IgD-negative memory B cell (primary cell): Measurements from ENCODE around the gene PHF5A. TPM values are rescaled to one million over a fixed set of nuclear protein-coding genes. Genes with fewer than 3 reads are reported as not detected.
A peak's percentile ranks its signal among the peaks of the same experiment; 100 is the strongest.

ENCODE experiments used
- H3K27ac Mint-ChIP-seq, 3 donors: one replicate each; pipeline ENCODE4 v1.8.0; 2020 to 2022; ENCODE audit warnings: mild to moderate bottlenecking in 3 of 3, mixed read lengths in 3 of 3, moderate library complexity in 1 of 3
- H3K27me3 Mint-ChIP-seq: one replicate; pipeline ENCODE4 v1.8.0; 2021; ENCODE audit warnings: mixed read lengths
- H3K36me3 Mint-ChIP-seq: one replicate; pipeline ENCODE4 v1.8.0; 2020; ENCODE audit warnings: mild to moderate bottlenecking, mixed read lengths
- H3K4me1 Mint-ChIP-seq, 3 donors: one replicate each; pipeline ENCODE4 v1.8.0; 2020 to 2022; ENCODE audit warnings: mixed read lengths in 3 of 3, mild to moderate bottlenecking in 1 of 3
- H3K4me3 Mint-ChIP-seq, 4 donors: one replicate each; pipeline ENCODE4 v1.8.0; 2020 to 2022; ENCODE audit warnings: mild to moderate bottlenecking in 4 of 4, mixed read lengths in 4 of 4, moderate library complexity in 3 of 4
- H3K9me3 Mint-ChIP-seq, 3 donors: one replicate each; pipeline ENCODE4 v1.8.0; 2020 to 2021; ENCODE audit warnings: mixed read lengths in 3 of 3, mild to moderate bottlenecking in 1 of 3
- polyA plus RNA-seq: library from polyadenylated mRNA; unstranded; fragments of 300-500 nt; fragmentation: Illumina TruSeq; gene quantifications from one replicate; pipeline ENCODE4 v1.2.3, GENCODE V29; 2021

PHF5A gene
- polyA plus RNA-seq, 1 donor from 2014 or later, result 23.8 TPM

DNA sequence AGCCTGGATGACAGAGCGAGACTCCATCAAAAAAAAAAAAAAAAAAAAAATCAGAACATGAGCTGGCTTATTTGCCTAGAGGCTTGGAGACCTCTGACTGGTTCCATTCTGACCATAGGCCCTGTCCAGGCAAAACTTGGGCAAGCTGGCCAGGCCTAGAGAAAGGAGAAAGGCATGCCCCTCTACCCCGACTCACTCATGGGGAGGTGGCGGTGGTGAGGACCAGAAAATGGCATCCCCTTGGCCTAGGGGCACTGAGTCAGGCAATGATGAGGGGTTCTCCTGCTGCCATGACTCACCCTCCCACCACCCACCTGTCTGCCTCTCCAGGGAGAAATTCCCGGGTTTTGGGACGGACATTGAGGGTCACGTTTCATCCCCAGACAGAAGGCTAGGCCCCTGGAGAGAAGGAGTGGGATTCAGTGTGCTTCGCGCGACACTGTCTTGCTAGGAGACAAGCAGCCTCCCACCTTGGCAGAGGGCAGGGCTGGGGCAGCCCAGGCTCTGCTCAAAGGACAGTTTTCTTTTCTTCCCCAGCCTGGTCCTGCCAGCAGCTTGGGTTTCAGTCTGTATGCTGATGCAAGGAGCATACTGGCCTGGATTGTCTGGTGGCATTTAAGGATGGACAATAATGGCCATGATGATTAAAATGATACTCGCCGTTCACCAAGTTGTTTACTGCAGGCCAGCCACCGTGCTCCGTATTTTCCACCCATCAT lies 39.1 kb downstream of the PHF5A start:
- H3K4me1 Mint-ChIP-seq, result peaks cover 10 to 18% (median 12%) of the 10 kb centered on the region in 3 donors
- H3K27me3 Mint-ChIP-seq, result no peaks in the 10 kb centered on the region
- no peaks in the 10 kb centered on the region for H3K9me3 Mint-ChIP-seq
- peaks cover 5% of the 10 kb centered on the region for H3K36me3 Mint-ChIP-seq
- no peak overlapping the region for H3K4me3 Mint-ChIP-seq
- peak overlapping the region in 1 of 3 donors; percentile 47 for H3K27ac Mint-ChIP-seq

DNA sequence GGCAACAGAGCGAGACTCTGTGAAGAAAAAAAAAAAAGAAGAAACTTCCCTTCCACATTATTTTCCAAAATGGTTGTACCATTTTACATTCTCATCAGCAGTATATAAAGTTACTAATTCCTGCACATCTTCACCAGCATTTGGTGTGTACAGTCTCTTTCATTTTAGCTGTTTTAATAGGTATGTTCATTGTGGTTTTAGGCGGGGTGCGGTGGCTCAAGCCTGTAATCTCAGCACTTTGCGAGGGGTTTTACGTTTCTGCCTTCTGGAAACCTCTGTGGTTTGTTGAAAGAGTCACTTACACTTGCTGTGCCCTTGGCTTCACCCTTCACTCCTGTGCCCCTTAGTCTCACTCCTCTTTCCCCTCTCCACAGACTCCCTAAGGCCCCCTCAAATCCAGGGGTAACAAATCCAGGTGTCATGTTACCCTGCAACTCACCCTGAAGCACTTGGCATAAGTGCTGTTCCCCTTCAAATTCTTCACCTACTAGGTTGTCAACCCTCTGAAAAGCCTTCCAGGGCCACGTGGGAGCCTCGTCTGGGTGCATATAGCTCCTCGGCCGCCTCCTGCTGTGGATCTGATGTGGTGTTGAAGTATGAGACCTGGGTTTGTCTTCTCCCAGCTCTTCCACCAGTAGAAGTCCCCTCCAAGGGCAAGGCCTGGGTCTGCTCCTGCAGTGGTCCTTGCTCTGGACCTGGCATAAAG lies 42.7 kb downstream of the PHF5A start:
- H3K36me3 Mint-ChIP-seq, result peaks cover 6% of the 10 kb centered on the region
- peak overlapping the region; percentile 69 to 95 (median 91) for H3K27ac Mint-ChIP-seq
- peak overlapping the region; percentile 42 to 84 (median 56) for H3K4me3 Mint-ChIP-seq
- no peaks in the 10 kb centered on the region for H3K27me3 Mint-ChIP-seq
- H3K9me3 Mint-ChIP-seq, result no peaks in the 10 kb centered on the region
- H3K4me1 Mint-ChIP-seq, result peaks cover 18 to 26% (median 19%) of the 10 kb centered on the region in 3 donors

DNA sequence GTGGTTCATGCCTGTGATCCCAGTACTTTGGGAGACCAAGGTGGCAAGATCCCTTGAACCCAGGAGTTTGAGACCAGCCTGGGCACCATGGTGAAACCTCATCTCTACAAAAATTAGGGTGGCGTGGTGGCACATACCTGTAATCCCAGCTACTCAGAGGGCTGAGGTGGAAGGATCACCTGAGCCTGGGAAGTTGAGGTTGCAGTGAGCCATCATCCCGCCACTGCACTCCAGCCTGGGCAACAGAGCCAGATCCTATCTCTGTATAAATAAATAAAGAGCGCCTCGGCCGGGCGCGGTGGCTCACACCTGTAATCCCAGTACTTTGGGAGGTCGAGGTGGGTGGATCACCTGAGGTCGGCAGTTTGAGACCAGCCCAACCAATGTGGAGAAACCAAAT lies 49.8 kb downstream of the PHF5A start:
- Mint-ChIP-seq H3K27ac (peak overlapping the region in 1 of 3 donors; percentile 42), H3K4me1 (peaks cover 22 to 32% (median 23%) of the 10 kb centered on the region in 3 donors), H3K4me3 (peak overlapping the region in 1 of 4 donors; percentile 35), H3K27me3 (no peaks in the 10 kb centered on the region), H3K36me3 (peaks cover under 1% of the 10 kb centered on the region), H3K9me3 (no peaks in the 10 kb centered on the region)

DNA sequence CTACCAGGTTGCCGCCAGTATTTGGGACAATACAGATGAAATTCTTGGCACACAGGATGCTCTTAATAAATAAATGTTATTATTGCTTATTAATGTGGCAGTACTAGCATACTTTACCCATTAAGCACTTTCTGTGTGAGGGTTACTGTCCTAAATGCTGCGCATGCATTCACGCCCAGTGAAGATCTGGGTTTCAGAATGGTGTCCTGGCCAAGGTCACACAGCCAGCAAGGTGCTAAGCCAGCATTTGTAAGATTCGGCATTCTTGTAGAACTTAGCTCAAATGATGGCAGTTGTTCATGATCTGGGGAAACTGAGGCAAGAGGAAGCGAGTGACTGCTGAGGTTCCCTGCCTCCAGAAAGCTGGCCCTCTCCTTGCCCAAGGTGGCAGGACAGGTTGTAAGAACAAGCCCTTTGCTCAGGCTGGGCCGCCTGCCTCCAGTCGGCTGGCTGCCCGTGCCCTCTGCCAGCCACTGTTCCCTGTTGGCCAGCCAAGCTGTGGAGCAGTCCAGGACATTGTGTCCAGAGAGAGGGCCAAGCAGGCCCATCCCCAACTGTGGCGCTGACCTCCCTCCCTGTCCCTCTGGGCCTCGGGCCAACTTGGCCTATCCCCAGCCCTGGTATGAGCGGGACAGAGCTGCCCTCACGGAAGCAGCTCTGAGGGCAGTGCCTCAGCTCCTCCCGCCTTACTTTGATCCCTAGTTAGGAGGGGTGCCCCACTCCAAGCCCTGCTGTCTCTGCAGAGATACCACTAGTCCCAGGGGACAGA lies 50.7 kb downstream of the PHF5A start:
- no peaks in the 10 kb centered on the region for H3K27me3 Mint-ChIP-seq
- H3K36me3 Mint-ChIP-seq, result no peaks in the 10 kb centered on the region
- H3K27ac Mint-ChIP-seq, result peak overlapping the region in 1 of 3 donors; percentile 10
- no peaks in the 10 kb centered on the region for H3K9me3 Mint-ChIP-seq
- H3K4me1 Mint-ChIP-seq, result peaks cover 19 to 31% (median 21%) of the 10 kb centered on the region in 3 donors
- H3K4me3 Mint-ChIP-seq, result peak overlapping the region in 1 of 4 donors; percentile 35

DNA sequence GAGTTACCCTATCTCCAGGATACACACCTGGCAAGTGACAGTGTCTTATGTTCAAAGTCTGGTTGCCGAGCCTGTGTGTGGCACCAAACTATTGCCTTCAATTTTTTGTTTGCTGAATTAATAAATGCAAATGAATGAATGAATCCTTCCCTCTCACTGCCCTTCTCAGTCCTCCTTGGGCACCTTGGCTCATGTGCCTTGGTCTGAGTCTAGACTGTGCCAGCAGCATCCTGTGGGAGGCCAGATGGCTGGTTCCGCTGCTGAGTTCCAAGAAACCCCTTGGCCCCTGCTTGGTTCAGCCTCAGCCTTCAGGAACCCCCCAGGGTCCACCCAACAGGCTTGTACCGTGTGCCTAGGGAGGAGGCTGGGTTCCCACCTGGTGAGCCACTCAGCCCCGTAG lies 52.9 kb downstream of the PHF5A start:
- H3K27me3 Mint-ChIP-seq, result no peaks in the 10 kb centered on the region
- no peaks in the 10 kb centered on the region for H3K9me3 Mint-ChIP-seq
- peaks cover 26 to 29% (median 27%) of the 10 kb centered on the region in 3 donors for H3K4me1 Mint-ChIP-seq
- H3K4me3 Mint-ChIP-seq, result peak overlapping the region in 3 of 4 donors; percentile 89 to 98 (median 92)
- no peaks in the 10 kb centered on the region for H3K36me3 Mint-ChIP-seq
- peak overlapping the region; percentile 93 to 99 (median 98) for H3K27ac Mint-ChIP-seq

DNA sequence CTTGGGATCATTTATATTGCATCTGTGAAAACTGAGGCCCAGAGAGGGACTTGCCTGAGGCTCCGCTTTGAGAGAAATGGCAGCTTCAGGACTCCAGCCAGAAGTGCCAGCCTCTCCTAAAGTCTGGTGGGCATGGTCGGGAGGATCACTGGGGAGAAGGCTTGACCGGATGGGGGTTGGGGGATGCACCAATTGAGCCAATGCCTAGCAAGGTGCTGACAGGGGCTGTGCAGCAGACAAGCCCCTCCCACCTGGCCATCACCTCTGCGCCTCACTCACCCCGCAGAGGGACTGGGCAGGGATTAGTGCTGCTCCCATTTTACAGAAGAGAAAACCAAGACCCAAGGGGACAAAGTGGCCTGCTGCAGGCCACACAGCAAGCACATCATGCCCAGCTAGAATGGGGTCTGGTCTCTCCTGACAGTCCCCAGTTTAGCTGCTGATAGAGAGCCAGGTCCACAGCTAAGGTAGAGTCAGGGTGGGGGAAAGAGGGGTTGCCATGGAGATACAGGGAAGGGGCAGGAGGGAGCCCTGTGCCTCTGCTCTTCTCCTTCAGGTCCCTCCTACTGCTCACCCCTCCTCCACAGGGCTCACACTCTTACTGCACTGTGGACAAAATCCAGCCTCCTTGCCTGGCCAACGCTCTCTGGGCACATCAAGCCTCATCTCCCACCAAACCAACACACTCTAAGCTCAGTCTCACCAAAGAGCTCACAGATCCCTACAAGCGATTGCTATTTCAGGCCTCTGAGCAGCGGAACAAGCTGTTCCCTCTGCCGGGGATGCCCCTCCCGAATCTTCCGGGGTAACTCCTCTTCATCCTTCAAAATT lies 57.3 kb downstream of the PHF5A start:
- H3K4me1 Mint-ChIP-seq, result peaks cover 26 to 34% (median 31%) of the 10 kb centered on the region in 3 donors

DNA sequence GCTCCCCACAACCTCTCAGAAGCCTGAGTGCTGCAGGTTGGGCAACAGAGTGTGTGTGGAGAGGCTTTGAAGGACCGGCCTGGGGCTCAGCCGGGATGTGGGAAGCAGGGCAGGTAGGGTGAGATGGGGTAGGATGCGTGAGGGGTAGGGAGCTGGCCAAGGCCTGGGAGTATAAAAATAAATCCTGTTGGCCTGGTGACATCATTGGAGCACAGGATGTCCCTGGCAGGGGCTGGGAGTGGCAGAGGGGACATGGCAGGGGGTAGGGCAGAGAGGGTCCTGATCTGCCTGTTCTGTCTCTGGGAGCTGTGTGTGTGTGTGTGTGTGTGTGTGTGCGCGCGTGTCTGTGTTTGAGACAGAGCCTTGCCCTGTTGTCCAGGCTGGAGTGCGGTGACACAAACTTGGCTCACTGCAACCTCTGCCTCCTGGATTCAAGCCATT lies 58.2 kb downstream of the PHF5A start:
- no peaks in the 10 kb centered on the region for H3K27me3 Mint-ChIP-seq
- H3K4me1 Mint-ChIP-seq, result peaks cover 26 to 39% (median 30%) of the 10 kb centered on the region in 3 donors
- peak overlapping the region in 2 of 3 donors; percentile 91 to 93 for H3K27ac Mint-ChIP-seq
- peak overlapping the region in 2 of 4 donors; percentile 22 to 57 for H3K4me3 Mint-ChIP-seq
- no peaks in the 10 kb centered on the region for H3K36me3 Mint-ChIP-seq
- H3K9me3 Mint-ChIP-seq, result no peaks in the 10 kb centered on the region

More for the DNA sequence above, 57.3 kb downstream of the PHF5A start:
- Mint-ChIP-seq H3K9me3 (no peaks in the 10 kb centered on the region), H3K27ac (peak overlapping the region; percentile 91 to 94 (median 93)), H3K4me3 (peak overlapping the region in 3 of 4 donors; percentile 22 to 73 (median 59)), H3K27me3 (no peaks in the 10 kb centered on the region), H3K36me3 (no peaks in the 10 kb centered on the region)

Other genes starting within 250 kb of the PHF5A start
- 0.63 TPM for gene CHADL, start 227.8 kb downstream of the PHF5A start, polyA plus RNA-seq
- gene RANGAP1, start 182.5 kb downstream of the PHF5A start, polyA plus RNA-seq, result 21.6 TPM
- 1.4 TPM for gene ZC3H7B, start 167.2 kb downstream of the PHF5A start, polyA plus RNA-seq
- gene TEF, start 86.8 kb downstream of the PHF5A start, polyA plus RNA-seq, result 2.9 TPM
- 52.2 TPM for gene TOB2, start 21.9 kb downstream of the PHF5A start, polyA plus RNA-seq
- gene ACO2, start 425 bp upstream of the PHF5A start, polyA plus RNA-seq, result 132 TPM
- 15.9 TPM for gene POLR3H, start 75.8 kb upstream of the PHF5A start, polyA plus RNA-seq
- gene CSDC2, start 92.3 kb upstream of the PHF5A start, polyA plus RNA-seq, result not detected
- 21.8 TPM for gene PMM1, start 121.1 kb upstream of the PHF5A start, polyA plus RNA-seq
- 12.5 TPM for gene DESI1, start 152.4 kb upstream of the PHF5A start, polyA plus RNA-seq
- gene XRCC6, start 152.6 kb upstream of the PHF5A start, polyA plus RNA-seq, result 377 TPM
- 316 TPM for gene SNU13, start 220.2 kb upstream of the PHF5A start, polyA plus RNA-seq
- 105 TPM for gene MEI1, start 230.8 kb upstream of the PHF5A start, polyA plus RNA-seq